SU-DHL-6 (cell line): ENCODE measurements around the gene ANKRD49.

Experiments
- H2AFZ ChIP-seq: fragments of 200-600 bp; sonication (generic); 2 replicates; pipeline ENCODE4 v1.6.1; 2014; ENCODE audit warnings: low read depth, mild to moderate bottlenecking, moderate library complexity, mixed read lengths, antibody characterized with exemption, low read length; ENCODE audit not compliant: severe bottlenecking
- H3F3A ChIP-seq: fragments of 200-600 bp; shearing (Covaris generic); 2 replicates; pipeline ENCODE4 v1.6.0; 2016; ENCODE audit warnings: antibody characterized with exemption, mild to moderate bottlenecking; ENCODE audit not compliant: insufficient read depth
- H3K27ac ChIP-seq: fragments of 200-600 bp; sonication (generic); 2 replicates; pipeline ENCODE4 v1.5.1; 2016; ENCODE audit warnings: low read depth, mild to moderate bottlenecking, low read length, moderate library complexity, mixed read lengths
- H3K27me3 ChIP-seq: fragments of 200-600 bp; sonication (generic), shearing (Covaris generic); 2 replicates; pipeline ENCODE4 v1.6.0; 2014; ENCODE audit warnings: mild to moderate bottlenecking, low read length
- H3K36me3 ChIP-seq: fragments of 200-600 bp; sonication (generic); 2 replicates; pipeline ENCODE4 v1.6.1; 2014; ENCODE audit warnings: mild to moderate bottlenecking, low read length, mixed read lengths
- H3K4me2 ChIP-seq: fragments of 300-600, 200-600 bp; shearing (Covaris generic), sonication (generic); 2 replicates; pipeline ENCODE4 v1.6.0; 2014; ENCODE audit warnings: low read length, low read depth, mild to moderate bottlenecking; ENCODE audit not compliant: poor library complexity, severe bottlenecking
- H3K4me3 ChIP-seq: fragments of 200-600 bp; sonication (generic); 2 replicates; pipeline ENCODE4 v1.5.1; 2014; ENCODE audit warnings: antibody characterized with exemption, low read length, mild to moderate bottlenecking, mixed read lengths; ENCODE audit not compliant: insufficient read depth, poor library complexity, severe bottlenecking
- H3K79me2 ChIP-seq: fragments of 200-600 bp; sonication (generic); 2 replicates; pipeline ENCODE4 v1.6.1; 2014; ENCODE audit warnings: mild to moderate bottlenecking, low read length, moderate library complexity; ENCODE audit not compliant: insufficient read depth
- H3K9ac ChIP-seq: fragments of 200-600 bp; sonication (generic); 2 replicates; pipeline ENCODE4 v1.7.0; 2014; ENCODE audit warnings: mild to moderate bottlenecking, low read length
- H3K9me2 ChIP-seq: fragments of 200-600 bp; sonication (generic); replicated peaks from 2 replicates; pipeline ENCODE4 v1.6.1; 2014; ENCODE audit warnings: low read length; ENCODE audit not compliant: insufficient read depth
- H3K9me3 ChIP-seq: fragments of 200-600 bp; sonication (generic); 2 replicates; pipeline ENCODE4 v1.6.1; 2014; ENCODE audit warnings: low read length, mixed read lengths; ENCODE audit not compliant: insufficient read depth
- H4K20me1 ChIP-seq: fragments of 200-600 bp; sonication (generic); 2 replicates; pipeline ENCODE4 v1.6.1; 2014; ENCODE audit warnings: low read depth, mild to moderate bottlenecking, antibody characterized with exemption, low read length, moderate library complexity, mixed read lengths
- EZH2phosphoT487 ChIP-seq: fragments of 200-600 bp; sonication (generic), shearing (Covaris generic); conservative IDR thresholded peaks from 2 replicates; pipeline ENCODE4 v1.6.1; 2018; ENCODE audit warnings: mild to moderate bottlenecking, antibody characterized with exemption, low read length, moderate library complexity, mixed read lengths
- TF ChIP-seq, protein P1 (sequence below): fragments of 200-600 bp; sonication (generic); IDR thresholded peaks from one replicate; pipeline ENCODE4 v1.5.1; 2017; ENCODE audit warnings: antibody characterized with exemption, mild to moderate bottlenecking, low read length, moderate library complexity; ENCODE audit not compliant: insufficient read depth, poor library complexity, severe bottlenecking

Gene ANKRD49

DNA sequence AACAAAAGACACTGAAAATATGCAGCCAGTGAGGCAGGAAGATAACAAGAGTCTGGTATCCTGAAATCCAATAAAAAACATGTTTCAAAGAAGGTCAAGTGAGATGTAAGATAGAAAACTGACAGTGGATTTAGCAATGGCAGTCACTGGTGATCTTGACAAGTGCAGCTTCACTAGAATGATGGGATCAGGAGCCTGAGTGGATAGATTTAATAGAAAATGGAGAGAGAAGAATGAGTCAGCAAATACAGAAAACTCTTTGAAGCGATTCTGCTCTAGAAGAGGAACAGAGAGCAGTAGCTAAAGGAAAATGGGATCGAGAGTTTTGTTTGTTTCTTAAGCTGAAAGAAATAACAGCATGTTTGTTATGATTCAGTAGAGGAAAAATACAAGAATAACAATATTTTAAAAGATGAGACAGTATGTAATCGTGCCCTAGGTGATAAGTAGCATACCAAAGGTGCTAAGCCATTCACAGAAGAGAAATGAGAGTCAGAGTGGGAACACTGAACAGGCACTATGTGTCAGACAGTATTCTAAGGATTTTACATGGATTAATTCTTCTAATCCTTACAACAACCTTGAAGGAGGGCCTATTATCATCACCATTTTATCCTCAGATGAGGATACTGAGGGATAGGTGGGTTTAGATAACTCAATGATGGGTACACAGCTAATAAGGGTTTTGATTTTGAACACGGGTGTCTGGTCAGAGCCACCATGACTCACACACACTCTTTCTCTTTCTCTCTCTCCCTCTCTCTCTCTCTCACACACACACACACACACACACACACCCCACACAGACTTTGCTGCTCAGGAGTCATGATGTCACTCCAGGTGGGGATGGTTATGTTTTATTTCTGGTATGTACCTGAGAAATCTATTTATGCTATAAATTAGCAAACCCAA is 36.4 kb upstream of the ANKRD49 start:
- H3K36me3 ChIP-seq = peaks cover 39% of the 10 kb centered on the region; the same call in 1 of the 2 replicates
- H2AFZ ChIP-seq = no peak overlapping the region
- H3K9me2 ChIP-seq = no peaks in the 10 kb centered on the region
- no peak overlapping the region for H3K9ac ChIP-seq
- H3K4me3 ChIP-seq = no peak overlapping the region
- H4K20me1 ChIP-seq = no peaks in the 10 kb centered on the region
- no peaks in the 10 kb centered on the region for H3K27me3 ChIP-seq
- no peak for TF ChIP-seq EZH2phosphoT487
- TF ChIP-seq, protein P1, sequence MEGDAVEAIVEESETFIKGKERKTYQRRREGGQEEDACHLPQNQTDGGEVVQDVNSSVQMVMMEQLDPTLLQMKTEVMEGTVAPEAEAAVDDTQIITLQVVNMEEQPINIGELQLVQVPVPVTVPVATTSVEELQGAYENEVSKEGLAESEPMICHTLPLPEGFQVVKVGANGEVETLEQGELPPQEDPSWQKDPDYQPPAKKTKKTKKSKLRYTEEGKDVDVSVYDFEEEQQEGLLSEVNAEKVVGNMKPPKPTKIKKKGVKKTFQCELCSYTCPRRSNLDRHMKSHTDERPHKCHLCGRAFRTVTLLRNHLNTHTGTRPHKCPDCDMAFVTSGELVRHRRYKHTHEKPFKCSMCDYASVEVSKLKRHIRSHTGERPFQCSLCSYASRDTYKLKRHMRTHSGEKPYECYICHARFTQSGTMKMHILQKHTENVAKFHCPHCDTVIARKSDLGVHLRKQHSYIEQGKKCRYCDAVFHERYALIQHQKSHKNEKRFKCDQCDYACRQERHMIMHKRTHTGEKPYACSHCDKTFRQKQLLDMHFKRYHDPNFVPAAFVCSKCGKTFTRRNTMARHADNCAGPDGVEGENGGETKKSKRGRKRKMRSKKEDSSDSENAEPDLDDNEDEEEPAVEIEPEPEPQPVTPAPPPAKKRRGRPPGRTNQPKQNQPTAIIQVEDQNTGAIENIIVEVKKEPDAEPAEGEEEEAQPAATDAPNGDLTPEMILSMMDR = no peak
- H3K79me2 ChIP-seq = no peaks in the 10 kb centered on the region
- H3K9me3 ChIP-seq = no peaks in the 10 kb centered on the region
- H3K4me2 ChIP-seq = no peak overlapping the region
- H3F3A ChIP-seq = no peaks in the 10 kb centered on the region
- H3K27ac ChIP-seq = no peak overlapping the region

DNA sequence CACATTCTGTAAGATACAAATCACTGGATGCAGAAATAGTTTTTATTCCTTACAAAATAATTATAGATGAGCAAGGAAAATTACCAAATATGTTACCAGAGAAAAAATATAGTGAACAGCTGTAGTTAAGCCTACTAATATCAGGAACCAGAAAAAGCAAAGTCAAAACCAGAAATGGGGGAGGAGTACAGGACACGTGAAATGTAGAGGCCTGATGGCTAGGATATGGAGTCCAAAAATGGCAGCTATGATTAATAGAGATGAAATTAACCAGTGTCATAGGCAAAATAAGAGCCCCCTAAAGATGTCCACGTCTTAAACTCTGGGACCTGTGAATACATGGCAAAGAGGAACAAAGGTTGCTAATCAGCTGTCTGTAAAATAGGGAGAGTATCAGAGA is 34.2 kb upstream of the ANKRD49 start:
- no peaks in the 10 kb centered on the region for H3K79me2 ChIP-seq
- no peak for TF ChIP-seq EZH2phosphoT487
- TF ChIP-seq, protein P1 = no peak
- H3K36me3 ChIP-seq = peaks cover 36% of the 10 kb centered on the region; the same call in 1 of the 2 replicates
- no peak overlapping the region for H3K9ac ChIP-seq
- no peaks in the 10 kb centered on the region for H3K27me3 ChIP-seq
- no peak overlapping the region for H3K4me2 ChIP-seq
- H3F3A ChIP-seq = no peaks in the 10 kb centered on the region
- no peak overlapping the region for H3K27ac ChIP-seq
- H2AFZ ChIP-seq = no peak overlapping the region
- H4K20me1 ChIP-seq = no peaks in the 10 kb centered on the region
- no peaks in the 10 kb centered on the region for H3K9me3 ChIP-seq
- no peaks in the 10 kb centered on the region for H3K9me2 ChIP-seq
- no peak overlapping the region for H3K4me3 ChIP-seq

DNA sequence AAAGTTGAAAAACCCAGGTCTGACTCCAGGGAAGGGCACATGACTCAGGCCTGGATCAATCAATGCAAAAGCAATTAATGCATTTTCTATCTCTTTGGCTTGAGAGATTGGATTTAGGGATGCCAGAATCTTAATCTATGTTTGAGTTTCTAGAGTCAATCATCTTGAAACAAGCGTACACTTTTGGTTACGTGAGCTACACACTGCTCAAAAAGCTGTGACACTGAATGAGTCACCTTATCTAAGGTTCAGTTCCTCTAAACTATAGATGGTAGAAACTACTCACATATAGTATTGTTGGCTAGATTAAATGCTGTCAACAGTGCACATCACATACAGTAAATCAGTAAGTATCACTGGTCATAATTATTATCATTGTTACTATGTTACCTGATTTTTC is 24.4 kb upstream of the ANKRD49 start:
- no peak for TF ChIP-seq EZH2phosphoT487
- TF ChIP-seq, protein P1 = no peak
- H3K4me2 ChIP-seq = no peak overlapping the region
- H3K79me2 ChIP-seq = no peaks in the 10 kb centered on the region
- no peak overlapping the region for H3K27ac ChIP-seq
- H3K4me3 ChIP-seq = no peak overlapping the region
- H3K27me3 ChIP-seq = no peaks in the 10 kb centered on the region
- H4K20me1 ChIP-seq = no peaks in the 10 kb centered on the region
- no peak overlapping the region for H3K9ac ChIP-seq
- no peaks in the 10 kb centered on the region for H3F3A ChIP-seq
- H3K9me3 ChIP-seq = no peaks in the 10 kb centered on the region
- H2AFZ ChIP-seq = no peak overlapping the region
- H3K36me3 ChIP-seq = peaks cover 34% of the 10 kb centered on the region
- H3K9me2 ChIP-seq = no peaks in the 10 kb centered on the region
